ENCODE data around the gene TMEM86A. TPM values are rescaled to one million over a fixed set of nuclear protein-coding genes. Genes with fewer than 3 reads are reported as not detected.
A peak's percentile ranks its signal among the peaks of the same experiment; 100 is the strongest.

TMEM86A gene
- polyA plus RNA-seq, 1 of the 3 experiments (the other 2 are of a cell fraction), result 1.2 TPM

DNA sequence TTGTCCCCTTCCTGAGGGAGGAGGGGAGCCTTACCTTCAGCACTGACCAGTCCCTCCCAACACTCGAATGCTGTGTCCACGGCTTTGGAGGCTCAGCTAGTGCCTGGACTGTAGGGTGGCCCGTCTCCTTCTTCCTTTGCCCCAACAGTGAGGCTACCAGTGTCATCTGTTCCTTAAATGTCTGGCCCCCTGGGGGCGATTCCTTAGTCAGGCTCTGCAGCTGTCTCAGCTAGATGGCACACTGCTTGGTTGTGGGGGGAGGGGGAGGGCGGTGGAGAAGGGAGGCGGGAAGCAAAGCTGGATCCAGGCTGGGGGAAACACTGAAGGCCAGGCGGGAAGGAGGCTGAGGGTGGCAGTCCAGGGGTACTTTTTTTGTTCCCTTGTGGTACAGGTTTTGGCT, 27.5 kb downstream of the TMEM86A start, which contains the start of gene IGSF22:
Gene IGSF22 (minus strand): TSS at position 149 of the 400 bp plus-strand sequence. CDS start 1,952 bp downstream, outside the sequence.
- H3K27me3 ChIP-seq (ENCODE audit: insufficient read depth), result no peaks in the 10 kb centered on the region
- no peaks in the 10 kb centered on the region for H3K79me2 ChIP-seq (ENCODE audit: insufficient read depth)
- ChIA-PET CTCF (interaction anchor here (0.6 to 1.2 kb wide), 2 partner anchors 482 to 611 kb away, joined by 3 to 5 read pairs; no protein-coding TSS in a partner anchor), POLR2A (no interaction called here)
- H3K4me1 ChIP-seq (ENCODE audit: control insufficient read depth in 1 of 2, insufficient read depth in 2 of 2, low read depth in 1 of 2, low read length in 1 of 2), result peaks cover 0 to 9% of the 10 kb centered on the region in 2 experiments; a peak in 1 of 4 replicates
- no peak within 1 kb of the TSS for H3K4me2 ChIP-seq
- DNase-seq, result no peak
- 80% methylated on average over 7 of the region's 7 CpGs for WGBS (ENCODE audit: low lambda C conversion rate)
- TF ChIP-seq SMC3 (IDR thresholded peaks at IDR 0.05; ENCODE audit: low read depth, low read length) (no peak), RFX5 (IDR thresholded peaks at IDR 0.05; ENCODE audit: low read length) (no peak), GATA2 (CRISPR knock-in tag; IDR thresholded peaks at IDR 0.05) (no peak)
- no peak within 1 kb of the TSS for H3K9ac ChIP-seq
- no peaks in the 10 kb centered on the region for H3K9me2 ChIP-seq
- no peak within 1 kb of the TSS for H3K4me3 ChIP-seq (ENCODE audit: low read depth in 2 of 2, low read length in 1 of 2)
- H3K9me3 ChIP-seq, result no peaks in the 10 kb centered on the region
- no peaks in the 10 kb centered on the region for H4K20me1 ChIP-seq (ENCODE audit: insufficient read depth)
- H3K36me3 ChIP-seq (replicated peaks in 1 of 2; ENCODE audit: control insufficient read depth in 1 of 2, insufficient read depth in 2 of 2, low read length in 1 of 2), result no peaks in the 10 kb centered on the region
- H3K27ac ChIP-seq (ENCODE audit: low read depth in 2 of 2, low read length in 1 of 2), result no peak within 1 kb of the TSS
- no peak within 1 kb of the TSS for H2AFZ ChIP-seq (ENCODE audit: low read depth)
- H3F3A ChIP-seq (replicated peaks; ENCODE audit: insufficient read depth), result peaks cover 6% of the 10 kb centered on the region

DNA sequence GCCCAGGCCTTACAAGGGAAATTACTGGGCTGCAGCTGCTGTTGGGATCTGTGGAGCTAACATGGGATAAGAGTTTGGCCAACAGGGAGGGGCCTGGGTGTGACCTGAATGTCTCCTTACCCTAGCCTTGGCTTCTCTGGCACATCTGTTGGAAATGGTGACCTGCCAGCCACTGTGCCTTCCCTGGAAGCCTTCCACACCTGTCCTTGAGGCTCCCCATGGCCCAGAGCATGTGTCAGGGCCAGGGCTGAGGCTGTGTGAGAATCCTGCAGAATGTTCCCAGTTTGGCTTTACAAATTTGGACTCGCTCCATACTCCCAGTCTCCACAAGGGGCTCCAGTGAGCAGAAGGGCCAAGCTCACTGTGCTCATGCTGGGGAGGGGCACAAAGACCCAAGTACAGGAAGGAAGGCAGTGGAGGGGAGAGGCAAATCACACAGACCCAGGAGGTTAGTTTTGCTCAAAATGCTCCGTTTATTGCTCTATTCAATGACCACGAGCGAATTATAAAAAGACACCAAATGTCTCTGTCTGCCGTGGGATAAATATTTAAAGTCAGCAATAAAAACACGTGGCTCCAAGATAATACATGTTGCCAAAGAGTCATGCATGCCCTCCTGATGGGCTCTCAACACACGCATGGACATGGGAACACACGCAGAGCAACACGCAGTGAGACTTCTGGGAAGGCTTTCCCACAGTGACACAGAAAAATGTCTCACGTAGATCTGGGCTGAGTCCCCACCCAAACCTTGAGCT, 29.1 kb downstream of the TMEM86A start:
- Histone ChIP-seq H3K27ac (ENCODE audit: low read depth in 2 of 2, low read length in 1 of 2) (no peak overlapping the region), H2AFZ (ENCODE audit: low read depth) (peak overlapping the region; percentile 46; the same call in 1 of the 2 replicates), H3K79me2 (ENCODE audit: insufficient read depth) (no peaks in the 10 kb centered on the region), H3K4me2 (no peak overlapping the region), H3F3A (replicated peaks; ENCODE audit: insufficient read depth) (no peaks in the 10 kb centered on the region), H3K9ac (no peak overlapping the region), H3K36me3 (replicated peaks in 1 of 2; ENCODE audit: control insufficient read depth in 1 of 2, insufficient read depth in 2 of 2, low read length in 1 of 2) (no peaks in the 10 kb centered on the region), H4K20me1 (ENCODE audit: insufficient read depth) (no peaks in the 10 kb centered on the region), H3K4me1 (ENCODE audit: control insufficient read depth in 1 of 2, insufficient read depth in 2 of 2, low read depth in 1 of 2, low read length in 1 of 2) (no peaks in the 10 kb centered on the region; a peak in 1 of 4 replicates), H3K9me2 (no peaks in the 10 kb centered on the region), H3K9me3 (no peaks in the 10 kb centered on the region), H3K4me3 (ENCODE audit: low read depth in 2 of 2, low read length in 1 of 2) (no peak overlapping the region), H3K27me3 (ENCODE audit: insufficient read depth) (no peaks in the 10 kb centered on the region)
- WGBS (ENCODE audit: low lambda C conversion rate), result 75% methylated on average over 10 of the region's 10 CpGs
- POLR2A ChIA-PET, result interaction anchor here (0.9 kb wide), 1 partner anchor 1650 kb away, joined by 3 read pairs; the partner anchor contains the start of gene RPS13
- peak; percentile 87 for DNase-seq
- CTCF ChIA-PET, result interaction anchor here (0.5 to 6.3 kb wide), 16 partner anchors 14 to 613 kb away, joined by 3 to 103 read pairs (median 4); partner anchors contain the start of gene TMEM86A
- TF ChIP-seq, protein P1, sequence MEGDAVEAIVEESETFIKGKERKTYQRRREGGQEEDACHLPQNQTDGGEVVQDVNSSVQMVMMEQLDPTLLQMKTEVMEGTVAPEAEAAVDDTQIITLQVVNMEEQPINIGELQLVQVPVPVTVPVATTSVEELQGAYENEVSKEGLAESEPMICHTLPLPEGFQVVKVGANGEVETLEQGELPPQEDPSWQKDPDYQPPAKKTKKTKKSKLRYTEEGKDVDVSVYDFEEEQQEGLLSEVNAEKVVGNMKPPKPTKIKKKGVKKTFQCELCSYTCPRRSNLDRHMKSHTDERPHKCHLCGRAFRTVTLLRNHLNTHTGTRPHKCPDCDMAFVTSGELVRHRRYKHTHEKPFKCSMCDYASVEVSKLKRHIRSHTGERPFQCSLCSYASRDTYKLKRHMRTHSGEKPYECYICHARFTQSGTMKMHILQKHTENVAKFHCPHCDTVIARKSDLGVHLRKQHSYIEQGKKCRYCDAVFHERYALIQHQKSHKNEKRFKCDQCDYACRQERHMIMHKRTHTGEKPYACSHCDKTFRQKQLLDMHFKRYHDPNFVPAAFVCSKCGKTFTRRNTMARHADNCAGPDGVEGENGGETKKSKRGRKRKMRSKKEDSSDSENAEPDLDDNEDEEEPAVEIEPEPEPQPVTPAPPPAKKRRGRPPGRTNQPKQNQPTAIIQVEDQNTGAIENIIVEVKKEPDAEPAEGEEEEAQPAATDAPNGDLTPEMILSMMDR (IDR thresholded peaks at IDR 0.05), result peak; percentile 80
- TF ChIP-seq CHD2 (IDR thresholded peaks at IDR 0.05; ENCODE audit: low read length, partially characterized antibody) (no peak), GATA2 (CRISPR knock-in tag; IDR thresholded peaks at IDR 0.05) (no peak), RCOR1 (IDR thresholded peaks at IDR 0.05; ENCODE audit: low read length) (no peak), GABPA (IDR thresholded peaks at IDR 0.05; ENCODE audit: low read depth) (no peak), MEF2A (IDR thresholded peaks at IDR 0.05; ENCODE audit: borderline replicate concordance, low read depth) (no peak), NFIC (IDR thresholded peaks at IDR 0.05; ENCODE audit: borderline replicate concordance) (no peak), TAF1 (IDR thresholded peaks at IDR 0.05; ENCODE audit: borderline replicate concordance, low read depth, low read length) (no peak), TEAD4 (IDR thresholded peaks at IDR 0.05; ENCODE audit: borderline replicate concordance, insufficient read depth) (no peak), RAD21 (IDR thresholded peaks at IDR 0.05; ENCODE audit: low read length) (peak; percentile 39), FOXJ3 (CRISPR knock-in tag; IDR thresholded peaks at IDR 0.05) (no peak), POLR2AphosphoS5 (IDR thresholded peaks at IDR 0.05; ENCODE audit: low read depth, low read length) (no peak), EZH2phosphoT487 (IDR thresholded peaks at IDR 0.05; ENCODE audit: borderline replicate concordance, low read depth) (no peak), YY1 (IDR thresholded peaks at IDR 0.05; ENCODE audit: low read depth) (no peak)
- TF ChIP-seq, protein P2, sequence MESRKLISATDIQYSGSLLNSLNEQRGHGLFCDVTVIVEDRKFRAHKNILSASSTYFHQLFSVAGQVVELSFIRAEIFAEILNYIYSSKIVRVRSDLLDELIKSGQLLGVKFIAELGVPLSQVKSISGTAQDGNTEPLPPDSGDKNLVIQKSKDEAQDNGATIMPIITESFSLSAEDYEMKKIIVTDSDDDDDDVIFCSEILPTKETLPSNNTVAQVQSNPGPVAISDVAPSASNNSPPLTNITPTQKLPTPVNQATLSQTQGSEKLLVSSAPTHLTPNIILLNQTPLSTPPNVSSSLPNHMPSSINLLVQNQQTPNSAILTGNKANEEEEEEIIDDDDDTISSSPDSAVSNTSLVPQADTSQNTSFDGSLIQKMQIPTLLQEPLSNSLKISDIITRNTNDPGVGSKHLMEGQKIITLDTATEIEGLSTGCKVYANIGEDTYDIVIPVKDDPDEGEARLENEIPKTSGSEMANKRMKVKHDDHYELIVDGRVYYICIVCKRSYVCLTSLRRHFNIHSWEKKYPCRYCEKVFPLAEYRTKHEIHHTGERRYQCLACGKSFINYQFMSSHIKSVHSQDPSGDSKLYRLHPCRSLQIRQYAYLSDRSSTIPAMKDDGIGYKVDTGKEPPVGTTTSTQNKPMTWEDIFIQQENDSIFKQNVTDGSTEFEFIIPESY (IDR thresholded peaks at IDR 0.05; ENCODE audit: borderline replicate concordance, low read depth), result no peak
- TF ChIP-seq, protein P3, sequence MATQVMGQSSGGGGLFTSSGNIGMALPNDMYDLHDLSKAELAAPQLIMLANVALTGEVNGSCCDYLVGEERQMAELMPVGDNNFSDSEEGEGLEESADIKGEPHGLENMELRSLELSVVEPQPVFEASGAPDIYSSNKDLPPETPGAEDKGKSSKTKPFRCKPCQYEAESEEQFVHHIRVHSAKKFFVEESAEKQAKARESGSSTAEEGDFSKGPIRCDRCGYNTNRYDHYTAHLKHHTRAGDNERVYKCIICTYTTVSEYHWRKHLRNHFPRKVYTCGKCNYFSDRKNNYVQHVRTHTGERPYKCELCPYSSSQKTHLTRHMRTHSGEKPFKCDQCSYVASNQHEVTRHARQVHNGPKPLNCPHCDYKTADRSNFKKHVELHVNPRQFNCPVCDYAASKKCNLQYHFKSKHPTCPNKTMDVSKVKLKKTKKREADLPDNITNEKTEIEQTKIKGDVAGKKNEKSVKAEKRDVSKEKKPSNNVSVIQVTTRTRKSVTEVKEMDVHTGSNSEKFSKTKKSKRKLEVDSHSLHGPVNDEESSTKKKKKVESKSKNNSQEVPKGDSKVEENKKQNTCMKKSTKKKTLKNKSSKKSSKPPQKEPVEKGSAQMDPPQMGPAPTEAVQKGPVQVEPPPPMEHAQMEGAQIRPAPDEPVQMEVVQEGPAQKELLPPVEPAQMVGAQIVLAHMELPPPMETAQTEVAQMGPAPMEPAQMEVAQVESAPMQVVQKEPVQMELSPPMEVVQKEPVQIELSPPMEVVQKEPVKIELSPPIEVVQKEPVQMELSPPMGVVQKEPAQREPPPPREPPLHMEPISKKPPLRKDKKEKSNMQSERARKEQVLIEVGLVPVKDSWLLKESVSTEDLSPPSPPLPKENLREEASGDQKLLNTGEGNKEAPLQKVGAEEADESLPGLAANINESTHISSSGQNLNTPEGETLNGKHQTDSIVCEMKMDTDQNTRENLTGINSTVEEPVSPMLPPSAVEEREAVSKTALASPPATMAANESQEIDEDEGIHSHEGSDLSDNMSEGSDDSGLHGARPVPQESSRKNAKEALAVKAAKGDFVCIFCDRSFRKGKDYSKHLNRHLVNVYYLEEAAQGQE (IDR thresholded peaks at IDR 0.05; ENCODE audit: low read depth, low read length), result no peak
